HG03097 (cell line): ENCODE data around the gene ADGRV1.
A peak's percentile ranks its signal among the peaks of the same experiment; 100 is the strongest.
"Not testable (repeated sequence)": the region's sequence is repeated elsewhere in the genome, so short reads cannot be mapped to it uniquely, and the experiment has no call there.

Experiments
- ATAC-seq: cut with Tn5 transposase; IDR thresholded peaks from one replicate; pipeline ENCODE4 v1.9.1; 2021; ENCODE audit not compliant: unreplicated experiment, low FRiP score

The ADGRV1 gene

DNA sequence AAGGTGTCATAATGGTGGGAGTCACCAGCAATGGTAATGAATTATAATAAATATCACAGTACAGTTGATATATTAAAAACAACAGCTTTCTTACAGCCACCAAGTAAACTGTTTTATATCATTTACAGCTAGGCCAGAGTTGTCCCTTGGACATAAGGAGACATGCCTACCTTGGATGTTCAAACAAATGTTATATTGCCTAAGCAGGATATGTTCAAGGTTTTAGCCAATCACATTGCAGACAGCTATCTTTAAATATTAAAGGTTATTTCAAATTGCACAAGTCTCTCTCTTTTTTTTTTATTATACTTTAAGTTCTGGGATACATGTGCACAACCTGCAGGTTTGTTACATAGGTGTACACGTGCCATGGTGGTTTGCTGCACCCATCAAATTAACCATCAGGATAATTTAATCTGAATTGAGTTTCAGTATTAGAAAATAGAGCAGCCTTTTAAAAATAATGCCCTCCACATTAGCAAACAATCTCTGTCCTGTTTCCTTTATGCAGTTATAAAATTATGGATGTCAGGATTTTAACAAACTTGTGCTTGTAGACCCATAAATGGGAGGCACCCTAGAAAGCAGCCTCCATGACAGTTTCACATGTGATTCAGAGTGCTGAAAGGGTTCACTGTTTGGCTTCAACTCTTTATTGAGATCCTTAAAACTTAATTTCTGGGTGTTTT lies 483.8 kb downstream of the ADGRV1 start:
- no peak for ATAC-seq

DNA sequence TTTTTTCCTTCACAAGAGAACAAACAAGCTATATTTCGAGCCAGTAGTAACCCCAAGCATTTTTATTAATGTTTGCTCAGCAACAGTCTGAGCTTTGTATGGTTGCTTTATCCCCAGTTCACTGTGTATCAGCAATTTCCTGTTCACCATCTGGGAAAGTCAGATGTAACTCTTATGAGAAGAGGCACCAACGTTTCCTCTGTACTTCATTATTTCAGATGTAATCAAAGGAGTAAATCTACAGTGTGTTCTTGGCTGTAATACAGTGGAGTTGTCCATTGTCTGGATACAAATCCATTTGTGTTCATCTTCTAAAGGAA lies 484.3 kb downstream of the ADGRV1 start:
- no peak for ATAC-seq

DNA sequence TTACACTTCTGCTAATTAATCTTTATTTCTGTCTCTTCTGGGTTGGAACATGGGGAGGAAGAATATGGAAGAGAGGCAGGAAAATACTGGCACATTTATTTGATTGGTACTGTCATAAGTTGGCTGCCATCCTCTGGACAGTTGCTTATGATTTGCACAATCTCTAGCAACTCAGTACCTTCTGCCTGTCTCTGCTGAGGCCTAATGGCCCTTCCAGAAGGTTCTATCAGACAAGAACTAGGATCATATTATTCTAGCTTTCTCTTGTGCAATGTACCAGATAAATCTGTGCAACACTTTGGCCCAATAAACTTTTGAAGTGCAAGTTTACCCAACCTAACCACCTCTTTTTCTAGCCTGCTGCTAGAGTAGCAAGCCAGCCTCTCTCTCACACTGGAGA lies 489.5 kb downstream of the ADGRV1 start:
- ATAC-seq, result no peak

DNA sequence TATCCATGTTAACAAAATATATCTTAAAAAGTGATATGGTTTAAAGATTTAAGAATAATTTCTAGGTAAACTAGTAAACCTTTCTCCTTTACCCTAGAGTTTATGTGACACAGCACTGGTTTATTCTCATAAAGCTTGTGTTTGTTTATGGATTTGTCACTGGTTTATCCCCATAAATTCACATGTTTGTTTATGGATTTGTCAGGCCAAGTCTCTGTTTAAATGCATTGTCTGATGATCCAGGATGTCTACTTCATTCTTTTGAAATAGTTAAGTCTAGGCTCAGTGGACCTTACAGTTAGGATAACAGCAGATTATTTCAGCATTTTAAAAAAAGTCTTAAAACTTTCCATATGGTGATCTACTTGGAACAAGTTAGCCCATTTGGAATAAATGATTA lies 490.5 kb downstream of the ADGRV1 start:
- no peak for ATAC-seq

DNA sequence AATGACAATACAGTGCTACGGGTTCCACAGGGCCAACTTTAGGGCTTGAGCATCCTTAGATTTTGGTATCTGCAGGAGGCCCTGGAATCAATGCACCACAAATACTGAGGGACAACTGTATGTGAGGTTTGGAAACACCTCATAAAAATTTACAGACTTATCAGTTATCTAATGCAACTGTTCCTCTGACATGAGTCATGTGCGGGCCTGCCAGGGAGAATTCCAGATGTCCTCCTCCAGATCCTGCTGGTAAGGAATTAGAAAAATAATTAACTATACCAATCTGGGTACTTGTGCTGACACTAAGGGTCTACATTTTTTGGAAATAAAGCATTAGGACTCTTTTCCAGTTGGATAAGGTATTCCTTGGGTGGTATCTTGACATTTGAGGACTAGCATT lies 491.2 kb downstream of the ADGRV1 start:
- no peak for ATAC-seq

DNA sequence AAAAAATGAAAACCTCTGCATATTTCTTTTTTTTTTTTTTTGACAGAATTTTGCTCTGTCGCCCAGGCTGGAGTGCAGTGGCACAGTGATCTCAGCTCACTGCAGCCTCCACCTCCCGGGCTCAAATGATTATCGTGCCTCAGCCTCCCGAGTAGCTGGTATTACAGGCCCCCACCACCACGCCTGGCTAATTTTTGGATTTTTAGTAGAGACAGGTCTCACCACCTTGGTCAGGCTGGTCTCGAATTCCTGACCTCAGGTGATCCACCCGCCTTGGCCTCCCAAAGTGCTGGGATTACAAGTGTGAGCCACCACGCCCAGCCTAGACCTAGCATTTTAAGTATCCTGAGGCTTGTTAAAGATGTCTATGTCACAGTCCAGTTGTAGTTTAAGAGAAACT lies 493.8 kb downstream of the ADGRV1 start:
- not testable (repeated sequence) for ATAC-seq

DNA sequence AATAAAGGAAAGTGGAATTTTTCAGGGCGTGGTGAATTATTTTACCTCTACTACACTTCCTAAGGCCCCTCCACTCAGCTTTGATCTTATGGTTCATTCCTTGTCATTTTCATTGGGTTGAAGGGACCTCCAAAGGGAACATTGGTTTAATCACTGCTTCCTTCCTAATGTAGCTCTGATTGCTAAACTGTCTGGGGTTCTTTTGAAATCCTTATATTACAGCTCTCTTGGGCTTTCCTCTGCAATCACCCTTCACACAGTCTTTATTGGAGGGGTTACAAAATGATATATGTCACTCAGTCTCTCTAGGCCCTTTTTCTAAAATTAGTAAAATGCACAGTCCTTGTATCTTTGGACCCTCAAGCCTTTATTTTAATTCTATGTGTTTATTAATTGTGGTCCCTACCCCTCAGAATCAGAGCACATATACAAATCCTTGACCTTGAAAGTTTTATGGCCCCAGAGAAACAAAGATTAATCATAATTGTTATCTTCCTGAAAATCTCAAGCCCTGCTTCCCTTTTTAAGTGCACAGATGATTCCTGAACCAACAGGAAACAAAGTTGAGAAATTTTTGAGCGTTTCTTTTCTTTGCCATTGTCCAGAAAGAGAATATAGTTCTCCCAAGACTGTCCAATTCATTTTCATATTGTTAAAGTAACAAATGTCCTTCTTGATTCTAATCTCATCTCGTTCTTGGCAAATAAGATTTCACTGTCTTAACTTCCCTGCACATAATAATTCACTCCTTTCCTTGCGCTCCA lies 494.6 kb downstream of the ADGRV1 start:
- no peak for ATAC-seq

DNA sequence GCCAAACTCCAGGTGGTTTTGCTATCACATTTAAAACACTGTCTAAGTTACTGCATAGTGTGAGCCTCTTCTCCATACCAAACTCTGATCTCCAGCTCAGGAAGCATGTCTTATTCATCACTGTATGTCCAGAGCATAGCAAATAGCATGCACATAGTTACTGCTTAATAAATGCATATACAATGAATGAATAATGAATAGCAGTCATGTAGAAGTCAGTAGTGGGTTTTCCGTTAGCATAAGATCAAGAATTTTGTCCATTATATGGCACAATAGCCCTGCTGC lies 495.1 kb downstream of the ADGRV1 start:
- no peak for ATAC-seq

DNA sequence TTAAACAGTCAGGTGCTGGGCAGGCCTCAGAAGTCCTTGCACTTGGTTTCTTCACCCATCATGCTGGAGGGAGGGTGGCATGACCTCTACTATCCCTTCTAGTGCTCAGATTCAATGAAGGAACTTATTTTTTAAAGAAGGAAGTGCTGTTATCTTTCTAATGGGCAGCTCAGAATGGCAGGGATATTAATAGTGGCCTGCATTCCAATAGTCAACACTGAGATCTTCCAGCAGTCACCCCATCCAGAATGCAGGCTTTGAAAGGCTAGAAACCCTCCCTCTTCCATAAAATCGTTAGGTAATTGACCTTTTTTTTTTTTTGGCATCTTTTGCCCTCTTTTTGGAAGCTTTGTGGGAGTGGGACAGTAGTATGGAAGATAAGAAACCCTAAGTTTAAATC lies 499.6 kb downstream of the ADGRV1 start:
- ATAC-seq, result no peak

DNA sequence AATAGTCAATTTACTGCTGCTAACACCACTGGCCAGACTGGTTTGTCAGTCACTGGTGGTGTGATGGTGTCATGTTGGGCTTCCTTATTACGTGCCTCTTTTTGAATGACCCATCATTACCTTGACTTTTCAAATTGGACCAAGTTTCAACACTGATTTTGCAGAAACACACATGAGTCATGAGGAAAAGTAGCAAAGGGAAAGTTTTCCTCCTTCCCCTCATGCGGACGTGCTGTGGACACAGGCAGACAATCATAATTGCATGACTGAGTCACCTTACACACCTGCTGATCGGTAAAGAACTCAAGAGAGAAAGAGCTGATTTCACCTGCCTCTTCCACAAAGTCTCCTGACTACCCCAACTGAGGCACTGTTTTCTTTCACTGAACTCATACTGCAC lies 500.0 kb downstream of the ADGRV1 start:
- no peak for ATAC-seq

DNA sequence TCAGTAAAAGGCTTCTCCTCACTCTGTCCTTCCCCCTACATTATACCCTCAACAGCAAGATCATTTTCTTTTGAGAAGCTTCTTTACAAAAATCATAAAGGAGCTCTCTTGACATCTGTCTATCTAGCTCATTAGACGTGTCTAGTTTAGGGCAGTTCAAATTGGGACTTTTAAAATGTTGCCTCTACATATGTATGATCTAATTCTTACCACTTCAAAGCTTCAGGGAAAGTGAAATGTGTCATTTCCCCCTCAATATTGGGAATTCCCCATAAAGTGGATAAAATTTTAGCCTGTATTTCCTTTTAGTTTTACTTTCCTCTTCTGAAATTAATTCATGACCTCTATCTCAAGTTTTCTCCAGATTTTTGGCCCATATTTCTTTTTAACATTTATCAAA lies 500.8 kb downstream of the ADGRV1 start:
- ATAC-seq, result peak; percentile 84

DNA sequence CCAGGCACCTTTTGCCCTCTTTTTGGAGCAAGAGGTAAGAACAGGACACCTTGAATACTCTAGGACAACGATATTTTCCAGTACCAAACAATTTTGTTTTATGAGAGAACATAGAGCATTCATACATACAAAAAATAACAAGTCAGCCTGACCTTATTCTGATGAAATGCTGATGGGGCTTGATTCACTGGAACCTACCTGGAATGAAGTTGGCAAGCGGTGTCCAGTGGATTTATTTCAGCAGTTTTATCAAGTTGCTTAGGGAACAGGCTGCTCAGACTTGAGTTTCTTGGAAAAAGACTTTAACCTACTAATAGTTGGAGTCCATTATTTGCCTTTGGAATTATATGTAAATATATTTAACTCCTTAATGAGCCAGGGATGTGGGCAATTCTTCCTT lies 502.5 kb downstream of the ADGRV1 start:
- ATAC-seq, result no peak

DNA sequence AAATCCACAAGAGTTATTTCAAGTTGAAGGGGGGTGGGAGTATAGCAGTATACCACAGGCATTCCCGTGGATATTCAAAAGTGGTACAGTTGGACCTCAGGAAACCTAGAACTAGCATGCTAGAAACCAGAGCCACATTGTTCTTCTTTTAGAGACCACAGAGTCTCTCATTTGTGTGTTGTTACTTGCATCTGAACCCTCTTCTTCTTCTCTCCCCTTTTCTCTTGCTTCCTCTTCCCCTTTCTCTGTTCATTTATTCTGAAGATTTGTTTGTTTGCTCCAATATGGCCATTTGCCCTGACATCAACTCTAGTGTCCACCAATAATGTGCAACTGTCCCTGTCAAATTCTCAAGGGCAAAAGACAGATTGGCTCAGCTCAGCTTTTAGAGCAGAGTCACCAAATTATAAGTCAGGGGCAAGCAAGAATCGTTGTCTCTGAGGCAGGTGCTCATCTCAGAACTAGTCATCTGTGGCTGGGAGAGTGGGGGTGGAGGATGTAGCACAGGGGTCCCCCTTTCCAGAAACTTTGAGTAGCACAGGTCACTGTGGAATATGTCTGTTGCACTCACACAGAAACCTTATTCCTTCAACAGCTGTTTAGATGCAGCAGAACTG lies 503.5 kb downstream of the ADGRV1 start:
- no peak for ATAC-seq

DNA sequence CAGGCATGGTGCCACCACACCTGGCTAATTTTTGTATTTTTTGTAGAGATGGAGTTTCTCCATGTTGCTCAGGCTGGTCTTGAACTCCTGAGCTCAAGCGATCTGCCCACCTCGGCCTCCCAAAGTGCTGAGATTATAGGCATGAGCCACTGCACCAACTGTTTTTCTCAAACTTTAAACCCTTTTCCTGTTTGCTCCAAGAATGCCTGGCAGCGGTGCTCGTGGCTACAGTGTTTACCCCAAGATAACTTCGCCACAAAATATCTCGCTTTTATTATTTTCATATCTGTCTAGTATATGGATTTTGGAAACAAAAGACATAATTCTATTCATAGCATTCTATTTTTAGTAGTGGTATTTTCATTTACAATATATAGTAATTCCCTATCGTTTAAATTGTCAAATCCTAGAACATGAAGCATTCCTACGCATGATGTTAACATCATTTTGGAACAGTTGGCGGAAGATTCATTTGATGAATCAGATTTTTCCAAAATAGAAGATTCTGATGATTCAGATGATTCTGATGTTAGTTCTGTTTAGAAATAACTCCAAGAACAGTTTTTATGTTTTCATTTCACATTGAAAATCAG lies 504.6 kb downstream of the ADGRV1 start:
- ATAC-seq, result not testable (repeated sequence)

DNA sequence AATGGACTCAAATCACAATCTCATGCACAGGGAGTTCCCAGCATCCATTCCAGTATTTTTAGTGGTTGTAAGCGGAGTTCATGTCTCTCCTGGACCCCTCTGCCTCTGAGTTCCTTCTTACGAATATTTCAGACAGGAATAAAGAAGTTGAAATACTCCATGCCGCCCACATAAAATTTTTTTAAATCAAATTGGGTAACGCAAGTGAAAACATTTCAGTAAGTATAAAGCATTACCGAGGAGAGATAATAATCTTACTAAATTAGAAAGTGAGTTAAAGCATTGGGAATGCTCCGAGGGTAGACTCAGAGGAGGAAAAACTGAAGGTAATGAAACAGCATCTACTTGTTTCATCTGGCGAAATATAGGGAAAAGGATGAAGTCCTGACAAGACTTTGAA lies 506.9 kb downstream of the ADGRV1 start:
- no peak for ATAC-seq

DNA sequence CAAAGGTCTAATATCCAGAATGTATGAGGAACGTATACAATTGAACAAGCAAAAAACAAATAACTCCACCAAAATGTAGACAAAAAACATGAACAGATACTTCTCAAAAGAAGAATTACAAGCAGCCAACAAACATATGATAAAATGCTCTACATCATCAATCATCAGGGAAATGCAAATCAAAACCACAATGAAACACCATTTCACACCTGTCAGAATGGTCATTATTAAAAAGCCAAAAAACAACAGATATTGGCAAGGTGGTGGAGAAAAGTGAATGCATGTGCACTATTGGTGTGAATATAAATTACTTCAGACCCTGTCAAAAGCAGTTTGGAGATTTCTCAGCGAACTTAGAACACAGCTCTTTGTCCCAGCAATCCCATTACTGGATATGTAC lies 510.8 kb downstream of the ADGRV1 start:
- ATAC-seq, result no peak

DNA sequence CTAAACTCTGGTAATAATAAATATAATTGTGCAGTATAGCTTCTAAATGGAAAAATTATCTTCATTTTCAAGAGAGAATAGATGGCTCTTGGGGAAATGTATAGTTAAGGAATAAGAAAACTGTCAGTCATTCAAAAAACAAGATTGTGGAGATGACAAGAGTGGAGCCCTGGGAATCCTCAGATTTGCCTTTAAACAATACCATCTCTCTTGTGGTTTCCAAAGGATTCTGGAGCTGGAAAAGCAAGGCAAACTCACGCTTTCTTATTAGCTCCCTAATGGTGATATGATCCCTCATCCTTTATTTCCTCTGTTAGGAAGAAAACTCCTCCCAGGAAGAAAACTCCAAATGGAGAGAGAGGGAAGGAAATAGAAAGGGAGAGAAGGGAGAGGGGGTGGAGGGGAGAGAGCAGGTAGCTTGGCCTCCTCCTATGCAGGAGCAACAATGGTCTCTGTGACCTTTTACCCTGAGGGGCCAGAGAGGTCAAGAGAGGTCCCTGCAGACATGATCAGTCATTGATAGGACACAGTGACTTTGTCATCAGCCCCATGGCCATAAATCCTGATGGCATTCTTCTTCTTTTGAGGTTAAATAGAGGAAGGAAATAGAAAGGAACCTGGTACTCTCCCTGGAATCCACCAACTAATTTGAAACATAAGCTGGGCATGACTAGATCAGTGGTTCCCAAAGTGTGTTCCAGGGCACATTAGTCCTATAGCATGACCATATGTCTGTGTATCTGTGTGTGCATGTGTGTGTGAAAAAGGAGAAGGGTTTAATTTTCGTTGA lies 512.4 kb downstream of the ADGRV1 start:
- ATAC-seq, result no peak

DNA sequence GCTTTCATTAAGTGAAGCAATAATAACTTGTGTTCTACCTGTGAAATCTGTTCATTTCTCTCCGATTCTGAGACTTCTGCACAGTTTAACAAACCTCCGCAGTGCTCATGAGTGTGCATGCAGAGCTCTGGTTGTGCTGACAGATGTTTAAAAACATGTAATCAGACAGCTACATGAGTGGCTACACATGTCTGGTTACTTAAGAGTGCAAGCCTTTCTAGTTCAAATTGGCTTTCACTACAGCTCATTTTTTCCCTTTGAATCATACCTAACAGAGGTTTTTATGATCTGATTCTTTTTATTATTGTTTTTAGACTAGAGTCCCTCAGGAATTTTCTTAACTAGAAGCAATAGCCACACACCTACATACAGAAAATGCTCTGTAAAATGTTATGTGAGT lies 514.3 kb downstream of the ADGRV1 start:
- no peak for ATAC-seq

DNA sequence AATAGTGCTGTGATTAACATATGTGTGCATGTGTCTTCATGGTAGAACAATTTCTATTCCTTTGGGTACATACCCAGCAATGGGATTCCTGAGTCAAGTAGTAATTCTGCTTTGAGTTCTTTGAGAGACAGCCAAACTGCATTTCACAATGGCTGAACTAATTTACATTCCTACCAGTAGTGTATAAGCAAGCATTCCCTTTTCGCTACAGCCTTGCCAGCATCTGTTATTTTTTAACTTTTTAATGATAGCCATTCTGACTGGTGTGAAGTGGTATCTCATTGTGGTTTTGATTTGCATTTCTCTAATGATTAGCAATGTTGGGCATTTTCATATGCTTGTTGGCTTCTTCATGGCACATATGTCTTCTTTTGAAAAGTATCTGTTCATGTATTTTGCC lies 516.0 kb downstream of the ADGRV1 start:
- peak; percentile 92 for ATAC-seq

DNA sequence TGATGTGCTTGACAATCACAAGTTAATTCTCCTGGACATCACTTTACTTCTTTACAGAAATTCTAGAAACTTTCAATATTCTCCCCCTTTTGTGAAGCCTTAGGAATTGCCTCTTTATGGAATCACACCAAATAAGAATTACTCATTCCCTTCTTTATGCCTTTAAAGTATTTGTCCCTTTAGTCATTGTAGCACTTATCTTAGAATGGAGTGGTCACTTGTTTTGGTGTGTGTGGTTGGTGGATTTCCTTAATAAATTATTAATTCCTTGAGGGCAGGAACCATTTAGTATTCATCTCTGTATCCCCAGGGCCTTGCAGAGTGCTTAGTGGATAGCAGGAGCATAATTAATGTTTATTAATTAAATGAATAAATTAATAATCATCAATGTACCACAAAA lies 517.5 kb downstream of the ADGRV1 start:
- ATAC-seq, result no peak

DNA sequence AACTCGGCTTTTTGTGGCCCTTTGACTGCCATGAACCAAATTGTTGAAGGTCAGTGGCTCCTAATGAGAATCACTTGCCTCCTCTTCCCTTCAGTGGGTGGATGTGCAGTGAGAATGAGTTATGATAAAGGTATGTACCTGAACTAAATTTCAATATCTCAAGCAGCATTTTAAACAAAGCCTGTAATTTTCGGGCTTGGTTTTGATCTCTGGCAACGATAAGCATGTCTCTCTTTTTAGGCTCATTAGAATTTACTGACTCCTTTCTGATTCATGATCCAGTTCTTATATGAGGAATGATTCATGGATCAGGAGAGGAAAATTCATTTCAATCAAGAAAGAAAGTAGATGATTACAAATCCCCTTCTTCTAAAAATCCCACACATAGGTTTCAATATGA lies 519.0 kb downstream of the ADGRV1 start:
- no peak for ATAC-seq
